Measurements from ENCODE around the gene PLD3.

PLD3 gene

DNA sequence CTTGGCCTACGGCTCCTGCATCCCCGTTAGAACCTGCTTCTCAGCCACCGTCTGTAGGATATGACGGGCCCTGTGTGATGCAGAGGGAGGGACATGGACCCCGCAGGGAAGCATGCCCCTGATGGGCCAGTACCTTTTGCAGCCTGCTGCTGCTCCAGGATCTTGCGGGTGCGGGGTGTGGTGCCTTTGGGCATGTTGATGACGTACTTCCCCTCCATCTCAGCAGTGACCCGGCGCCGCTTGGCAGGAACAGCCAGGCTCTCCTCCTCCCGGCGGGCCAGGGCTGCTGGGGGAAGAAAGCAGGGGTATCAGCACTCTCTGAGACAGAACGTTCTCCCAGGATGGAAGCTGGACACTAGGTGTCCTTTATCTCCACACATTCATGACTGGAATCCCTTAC is 22.3 kb upstream of the PLD3 start:
- TF ChIP-seq RAD21 (IDR thresholded peaks at IDR 0.05; ENCODE audit: low read depth) (no peak), NFIC (IDR thresholded peaks at IDR 0.05) (no peak), TAF1 (IDR thresholded peaks at IDR 0.05; ENCODE audit: low read depth) (no peak), YY1 (IDR thresholded peaks at IDR 0.05; ENCODE audit: low read depth) (no peak)
- TF ChIP-seq, protein P1, sequence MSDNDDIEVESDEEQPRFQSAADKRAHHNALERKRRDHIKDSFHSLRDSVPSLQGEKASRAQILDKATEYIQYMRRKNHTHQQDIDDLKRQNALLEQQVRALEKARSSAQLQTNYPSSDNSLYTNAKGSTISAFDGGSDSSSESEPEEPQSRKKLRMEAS (IDR thresholded peaks at IDR 0.05), result no peak
- TF ChIP-seq, protein P2, sequence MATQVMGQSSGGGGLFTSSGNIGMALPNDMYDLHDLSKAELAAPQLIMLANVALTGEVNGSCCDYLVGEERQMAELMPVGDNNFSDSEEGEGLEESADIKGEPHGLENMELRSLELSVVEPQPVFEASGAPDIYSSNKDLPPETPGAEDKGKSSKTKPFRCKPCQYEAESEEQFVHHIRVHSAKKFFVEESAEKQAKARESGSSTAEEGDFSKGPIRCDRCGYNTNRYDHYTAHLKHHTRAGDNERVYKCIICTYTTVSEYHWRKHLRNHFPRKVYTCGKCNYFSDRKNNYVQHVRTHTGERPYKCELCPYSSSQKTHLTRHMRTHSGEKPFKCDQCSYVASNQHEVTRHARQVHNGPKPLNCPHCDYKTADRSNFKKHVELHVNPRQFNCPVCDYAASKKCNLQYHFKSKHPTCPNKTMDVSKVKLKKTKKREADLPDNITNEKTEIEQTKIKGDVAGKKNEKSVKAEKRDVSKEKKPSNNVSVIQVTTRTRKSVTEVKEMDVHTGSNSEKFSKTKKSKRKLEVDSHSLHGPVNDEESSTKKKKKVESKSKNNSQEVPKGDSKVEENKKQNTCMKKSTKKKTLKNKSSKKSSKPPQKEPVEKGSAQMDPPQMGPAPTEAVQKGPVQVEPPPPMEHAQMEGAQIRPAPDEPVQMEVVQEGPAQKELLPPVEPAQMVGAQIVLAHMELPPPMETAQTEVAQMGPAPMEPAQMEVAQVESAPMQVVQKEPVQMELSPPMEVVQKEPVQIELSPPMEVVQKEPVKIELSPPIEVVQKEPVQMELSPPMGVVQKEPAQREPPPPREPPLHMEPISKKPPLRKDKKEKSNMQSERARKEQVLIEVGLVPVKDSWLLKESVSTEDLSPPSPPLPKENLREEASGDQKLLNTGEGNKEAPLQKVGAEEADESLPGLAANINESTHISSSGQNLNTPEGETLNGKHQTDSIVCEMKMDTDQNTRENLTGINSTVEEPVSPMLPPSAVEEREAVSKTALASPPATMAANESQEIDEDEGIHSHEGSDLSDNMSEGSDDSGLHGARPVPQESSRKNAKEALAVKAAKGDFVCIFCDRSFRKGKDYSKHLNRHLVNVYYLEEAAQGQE (IDR thresholded peaks at IDR 0.05; ENCODE audit: low read depth), result no peak

DNA sequence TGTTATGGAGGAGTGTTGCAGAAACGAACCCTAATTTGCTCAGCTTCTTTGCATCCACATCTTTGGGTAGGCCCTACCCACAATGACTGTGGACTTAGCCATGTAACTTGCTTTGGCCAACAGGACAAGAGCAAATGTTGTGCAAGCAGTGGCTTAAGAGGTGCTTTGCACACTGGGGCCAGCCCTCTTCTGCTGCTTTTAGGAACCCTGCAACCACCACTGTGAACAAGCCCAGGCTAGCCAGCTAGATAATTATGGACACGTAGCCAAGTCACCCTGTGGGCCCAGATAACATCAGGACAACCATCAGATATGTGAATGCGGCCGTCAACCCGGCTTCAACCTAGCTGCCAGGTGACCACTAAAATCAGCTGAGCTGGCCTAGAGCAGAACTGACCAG is 17.4 kb upstream of the PLD3 start:
- TF ChIP-seq EGR1 (IDR thresholded peaks at IDR 0.05) (no peak), RAD21 (IDR thresholded peaks at IDR 0.05; ENCODE audit: low read depth) (no peak), NFIC (IDR thresholded peaks at IDR 0.05) (no peak), FOXM1 (IDR thresholded peaks at IDR 0.05; ENCODE audit: borderline replicate concordance, low read depth) (no peak), EP300 (IDR thresholded peaks at IDR 0.05; ENCODE audit: borderline replicate concordance) (no peak)
- TF ChIP-seq, protein P3, sequence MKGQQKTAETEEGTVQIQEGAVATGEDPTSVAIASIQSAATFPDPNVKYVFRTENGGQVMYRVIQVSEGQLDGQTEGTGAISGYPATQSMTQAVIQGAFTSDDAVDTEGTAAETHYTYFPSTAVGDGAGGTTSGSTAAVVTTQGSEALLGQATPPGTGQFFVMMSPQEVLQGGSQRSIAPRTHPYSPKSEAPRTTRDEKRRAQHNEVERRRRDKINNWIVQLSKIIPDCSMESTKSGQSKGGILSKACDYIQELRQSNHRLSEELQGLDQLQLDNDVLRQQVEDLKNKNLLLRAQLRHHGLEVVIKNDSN (IDR thresholded peaks at IDR 0.05), result no peak
- TF ChIP-seq, protein P2 (IDR thresholded peaks at IDR 0.05; ENCODE audit: low read depth), result no peak
- TF ChIP-seq, protein P1 (IDR thresholded peaks at IDR 0.05), result no peak

DNA sequence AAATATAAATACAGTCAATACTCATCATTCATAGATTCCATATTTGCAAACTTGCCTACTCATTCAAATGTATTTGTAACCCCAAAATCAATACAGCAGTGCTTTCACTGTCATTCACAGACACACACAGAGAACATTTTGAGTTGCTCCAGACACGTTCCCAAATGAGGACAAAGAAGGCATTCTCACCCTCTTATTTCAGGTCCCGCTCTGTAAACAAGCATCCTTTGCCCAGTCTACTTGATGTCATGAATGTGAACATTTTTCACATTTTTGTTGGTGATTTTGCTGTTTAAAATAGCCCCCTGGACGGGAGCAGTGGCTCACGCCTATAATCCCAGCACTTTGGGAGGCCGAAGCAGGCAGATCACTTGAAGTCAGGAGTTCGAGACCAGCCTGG is 15.8 kb upstream of the PLD3 start:
- no peak for TF ChIP-seq YY1 (IDR thresholded peaks at IDR 0.05; ENCODE audit: low read depth)
- TF ChIP-seq, protein P2 (IDR thresholded peaks at IDR 0.05; ENCODE audit: low read depth), result no peak
- TF ChIP-seq ZBTB7A (IDR thresholded peaks at IDR 0.05; ENCODE audit: low read depth), result no peak
- TF ChIP-seq TEAD4 (IDR thresholded peaks at IDR 0.05), result no peak
- TF ChIP-seq, protein P1 (IDR thresholded peaks at IDR 0.05), result no peak
- TF ChIP-seq CREB1 (IDR thresholded peaks at IDR 0.05; ENCODE audit: low read depth), result no peak
- TF ChIP-seq, protein P3 (IDR thresholded peaks at IDR 0.05), result no peak
- TF ChIP-seq NFIC (IDR thresholded peaks at IDR 0.05), result no peak
- TF ChIP-seq EGR1 (IDR thresholded peaks at IDR 0.05), result no peak
- TF ChIP-seq TCF12 (IDR thresholded peaks at IDR 0.05; ENCODE audit: low read depth), result no peak
- TF ChIP-seq RAD21 (IDR thresholded peaks at IDR 0.05; ENCODE audit: low read depth), result no peak
- TF ChIP-seq EP300 (IDR thresholded peaks at IDR 0.05; ENCODE audit: borderline replicate concordance), result no peak
- TF ChIP-seq TAF1 (IDR thresholded peaks at IDR 0.05; ENCODE audit: low read depth), result no peak
- TF ChIP-seq FOXM1 (IDR thresholded peaks at IDR 0.05; ENCODE audit: borderline replicate concordance, low read depth), result no peak
- TF ChIP-seq CEBPB (IDR thresholded peaks at IDR 0.05), result no peak

DNA sequence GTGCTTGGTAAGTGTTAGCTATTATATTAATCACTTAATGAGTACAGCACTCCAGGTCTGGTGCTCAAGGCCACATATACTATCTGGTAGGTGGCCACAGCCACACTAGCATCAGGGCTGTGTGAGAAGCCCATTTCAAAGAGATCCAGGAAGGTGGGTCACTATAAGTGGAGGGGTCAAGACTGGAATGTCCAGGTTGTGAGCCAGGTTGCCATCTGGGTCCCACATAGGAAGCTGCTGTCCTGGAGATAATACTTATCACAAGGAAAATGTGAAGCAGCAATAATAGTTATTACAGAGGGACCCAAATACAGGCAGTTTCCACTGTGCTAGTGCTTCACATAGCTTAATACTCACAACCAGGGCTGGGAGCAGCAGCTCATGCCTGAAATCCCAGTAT is 13.4 kb upstream of the PLD3 start:
- TF ChIP-seq CEBPB (IDR thresholded peaks at IDR 0.05) (no peak), ZBTB7A (IDR thresholded peaks at IDR 0.05; ENCODE audit: low read depth) (no peak), EGR1 (IDR thresholded peaks at IDR 0.05) (no peak), EP300 (IDR thresholded peaks at IDR 0.05; ENCODE audit: borderline replicate concordance) (no peak), NFIC (IDR thresholded peaks at IDR 0.05) (no peak), YY1 (IDR thresholded peaks at IDR 0.05; ENCODE audit: low read depth) (no peak), TEAD4 (IDR thresholded peaks at IDR 0.05) (no peak), FOXM1 (IDR thresholded peaks at IDR 0.05; ENCODE audit: borderline replicate concordance, low read depth) (no peak), TCF12 (IDR thresholded peaks at IDR 0.05; ENCODE audit: low read depth) (no peak), CREB1 (IDR thresholded peaks at IDR 0.05; ENCODE audit: low read depth) (no peak), RAD21 (IDR thresholded peaks at IDR 0.05; ENCODE audit: low read depth) (no peak), TAF1 (IDR thresholded peaks at IDR 0.05; ENCODE audit: low read depth) (no peak)
- TF ChIP-seq, protein P2 (IDR thresholded peaks at IDR 0.05; ENCODE audit: low read depth), result no peak
- TF ChIP-seq, protein P3 (IDR thresholded peaks at IDR 0.05), result no peak
- TF ChIP-seq, protein P1 (IDR thresholded peaks at IDR 0.05), result no peak

All from Ishikawa (cell line).